HEK293 (cell line): Measurements from ENCODE around the gene CENATAC.

Source experiments
- CTCF ChIA-PET: fragments of 350-600 bp; formaldehyde crosslinking; extraction: SDS; loops from one replicate; lab custom pipeline; 2021; ENCODE audit warnings: antibody characterized with exemption; lab: Yijun Ruan, JAX
- POLR2A ChIA-PET: fragments of 300-600 bp; formaldehyde crosslinking; extraction: SDS; loops from one replicate; lab custom pipeline; 2020; ENCODE audit warnings: antibody characterized with exemption, inconsistent platforms; lab: Yijun Ruan, JAX
- H3K27ac ChIP-seq: fragments of 200-500 bp; sonication (Bioruptor generic); 2 replicates; pipeline ENCODE4 v1.5.1; 2014; ENCODE audit warnings: low read depth, low read length, control low read depth, inconsistent platforms; ENCODE audit errors: extremely low read depth
- H3K36me3 ChIP-seq, 2 experiments: fragments of 200-500 bp in 1 of 2; sonication (Bioruptor generic) in 1 of 2; 1 replicate in 1 of 2; 2 replicates in 1 of 2; pipeline ENCODE4 v1.5.1; 2014 to 2017; ENCODE audit warnings: inconsistent platforms in 2 of 2, low read length in 2 of 2; ENCODE audit not compliant: control insufficient read depth in 2 of 2, insufficient read depth in 1 of 2
- H3K4me1 ChIP-seq: fragments of 200-500 bp; sonication (Bioruptor generic); 2 replicates; pipeline ENCODE4 v1.5.1; 2014; ENCODE audit warnings: mild to moderate bottlenecking, low read length, inconsistent platforms; ENCODE audit not compliant: control insufficient read depth, insufficient read depth
- H3K4me3 ChIP-seq: 2 replicates; pipeline ENCODE4 v1.5.1; 2011; ENCODE audit warnings: low read depth, mild to moderate bottlenecking, control low read depth, low read length, moderate library complexity
- H3K9me3 ChIP-seq: fragments of 200-500 bp; sonication (Bioruptor generic); 2 replicates; pipeline ENCODE4 v1.5.1; 2014; ENCODE audit warnings: low read depth, low read length, inconsistent platforms; ENCODE audit not compliant: control insufficient read depth, insufficient read depth
- KLF7 ChIP-seq: fragments of 450-650 bp; formaldehyde crosslinking; IDR thresholded peaks from 2 replicates; pipeline ENCODE4 v1.5.1; 2016; ENCODE audit warnings: missing biosample characterization, missing genetic modification characterization, borderline replicate concordance
- MZF1 ChIP-seq: fragments of 450-650 bp; formaldehyde crosslinking; IDR thresholded peaks from 2 replicates; pipeline ENCODE4 v1.5.1; 2017; ENCODE audit warnings: missing biosample characterization, missing genetic modification characterization, borderline replicate concordance
- REPIN1 ChIP-seq: fragments of 450-650 bp; formaldehyde crosslinking; IDR thresholded peaks from 2 replicates; pipeline ENCODE4 v1.5.1; 2017; ENCODE audit warnings: missing biosample characterization, missing genetic modification characterization, low read depth
- WT1 ChIP-seq: fragments of 450-650 bp; formaldehyde crosslinking; IDR thresholded peaks from 2 replicates; pipeline ENCODE4 v1.5.1; 2016; ENCODE audit warnings: missing biosample characterization, missing genetic modification characterization
- ZBTB10 ChIP-seq: fragments of 450-650 bp; formaldehyde crosslinking; IDR thresholded peaks from 2 replicates; pipeline ENCODE4 v1.5.1; 2016; ENCODE audit warnings: missing biosample characterization, missing genetic modification characterization
- ZFP37 ChIP-seq: fragments of 450-650 bp; formaldehyde crosslinking; IDR thresholded peaks from 2 replicates; pipeline ENCODE4 v1.5.1; 2016; ENCODE audit warnings: missing biosample characterization, missing genetic modification characterization
- ZIC2 ChIP-seq: fragments of 450-650 bp; formaldehyde crosslinking; IDR thresholded peaks from 2 replicates; pipeline ENCODE4 v1.5.1; 2016; ENCODE audit warnings: missing biosample characterization, missing genetic modification characterization
- ZNF214 ChIP-seq: fragments of 450-650 bp; formaldehyde crosslinking; IDR thresholded peaks from 2 replicates; pipeline ENCODE4 v1.5.1; 2017; ENCODE audit warnings: missing biosample characterization, mild to moderate bottlenecking, missing genetic modification characterization, borderline replicate concordance
- ZNF302 ChIP-seq: fragments of 450-650 bp; formaldehyde crosslinking; IDR thresholded peaks from 2 replicates; pipeline ENCODE4 v1.5.1; 2016; ENCODE audit warnings: missing biosample characterization, missing genetic modification characterization, low read depth
- ZNF433 ChIP-seq: fragments of 450-650 bp; formaldehyde crosslinking; IDR thresholded peaks from 2 replicates; pipeline ENCODE4 v1.5.1; 2016; ENCODE audit warnings: missing biosample characterization, missing genetic modification characterization, low read depth
- ZNF518A ChIP-seq: fragments of 450-650 bp; formaldehyde crosslinking; conservative IDR thresholded peaks from 2 replicates; pipeline ENCODE4 v1.5.1; 2016; ENCODE audit warnings: low read depth, missing biosample characterization, missing genetic modification characterization
- ZNF596 ChIP-seq: fragments of 450-650 bp; IDR thresholded peaks from 2 replicates; pipeline ENCODE4 v1.5.0; 2018; ENCODE audit warnings: missing biosample characterization, mild to moderate bottlenecking, missing genetic modification characterization, moderate library complexity
- ZNF610 ChIP-seq: fragments of 450-650 bp; formaldehyde crosslinking; IDR thresholded peaks from 2 replicates; pipeline ENCODE4 v1.5.1; 2016; ENCODE audit warnings: missing biosample characterization, missing genetic modification characterization, borderline replicate concordance
- ZNF677 ChIP-seq: fragments of 450-650 bp; IDR thresholded peaks from 2 replicates; pipeline ENCODE4 v1.5.0; 2018; ENCODE audit warnings: missing biosample characterization, mild to moderate bottlenecking, missing genetic modification characterization, moderate library complexity
- ZNF768 ChIP-seq: fragments of 450-650 bp; formaldehyde crosslinking; IDR thresholded peaks from 2 replicates; pipeline ENCODE4 v1.5.1; 2018; ENCODE audit warnings: missing biosample characterization, mild to moderate bottlenecking, missing genetic modification characterization
- ZSCAN30 ChIP-seq: fragments of 450-650 bp; IDR thresholded peaks from 2 replicates; pipeline ENCODE4 v1.5.1; 2018; ENCODE audit warnings: missing biosample characterization, mild to moderate bottlenecking, missing genetic modification characterization, moderate library complexity
- TF ChIP-seq, protein P1 (sequence below): IDR thresholded peaks from 2 replicates; pipeline ENCODE4 v1.6.1; 2011; ENCODE audit warnings: mild to moderate bottlenecking, low read depth, low read length, borderline replicate concordance
- TF ChIP-seq, protein P2 (sequence below): fragments of 450-650 bp; formaldehyde crosslinking; IDR thresholded peaks from 2 replicates; pipeline ENCODE4 v1.5.1; 2016; ENCODE audit warnings: missing biosample characterization, missing genetic modification characterization

CENATAC gene

DNA sequence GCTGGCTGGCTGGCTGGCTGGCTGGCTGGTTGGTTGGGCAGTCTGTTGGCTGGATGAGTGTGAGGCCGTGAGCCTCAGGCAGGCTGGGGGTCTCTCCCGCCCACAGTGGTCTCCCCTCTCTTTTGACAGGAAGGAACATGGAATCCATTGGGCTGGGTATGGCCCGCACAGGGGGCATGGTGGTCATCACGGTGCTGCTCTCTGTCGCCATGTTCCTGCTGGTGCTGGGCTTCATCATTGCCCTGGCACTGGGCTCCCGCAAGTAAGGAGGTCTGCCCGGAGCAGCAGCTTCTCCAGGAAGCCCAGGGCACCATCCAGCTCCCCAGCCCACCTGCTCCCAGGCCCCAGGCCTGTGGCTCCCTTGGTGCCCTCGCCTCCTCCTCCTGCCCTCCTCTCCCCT, 40.0 kb upstream of the CENATAC start:
- Histone ChIP-seq H3K4me1 (no peaks in the 10 kb centered on the region), H3K9me3 (no peaks in the 10 kb centered on the region)
- no peak for TF ChIP-seq ZNF610
- TF ChIP-seq WT1 (tag by site-specific recombination) = no peak
- TF ChIP-seq ZNF677 (tag by site-specific recombination) = no peak
- TF ChIP-seq, all 188 proteins: peak for 0
- H3K4me3 ChIP-seq = no peak overlapping the region
- no peak overlapping the region for H3K27ac ChIP-seq
- ChIA-PET CTCF (interaction anchor here (0.7 to 3.9 kb wide), 8 partner anchors 13 to 268 kb away, joined by 4 to 30 read pairs (median 6); no protein-coding TSS in a partner anchor), POLR2A (no interaction called here)
- H3K36me3 ChIP-seq = no peaks in the 10 kb centered on the region

- ChIA-PET CTCF (interaction anchor here (0.6 to 1.2 kb wide), 4 partner anchors 13 to 269 kb away, joined by 3 to 6 read pairs (median 4); no protein-coding TSS in a partner anchor), POLR2A (no interaction called here)
- no peak overlapping the region for H3K27ac ChIP-seq
- no peaks in the 10 kb centered on the region for H3K9me3 ChIP-seq
- TF ChIP-seq ZFP37 (tag by site-specific recombination) = no peak
- no peaks in the 10 kb centered on the region for H3K4me1 ChIP-seq
- H3K4me3 ChIP-seq = no peak overlapping the region
- no peaks in the 10 kb centered on the region for H3K36me3 ChIP-seq
These were observed 39.4 kb upstream of the CENATAC start for GRCh38 chr11:118958577-118958976.

DNA sequence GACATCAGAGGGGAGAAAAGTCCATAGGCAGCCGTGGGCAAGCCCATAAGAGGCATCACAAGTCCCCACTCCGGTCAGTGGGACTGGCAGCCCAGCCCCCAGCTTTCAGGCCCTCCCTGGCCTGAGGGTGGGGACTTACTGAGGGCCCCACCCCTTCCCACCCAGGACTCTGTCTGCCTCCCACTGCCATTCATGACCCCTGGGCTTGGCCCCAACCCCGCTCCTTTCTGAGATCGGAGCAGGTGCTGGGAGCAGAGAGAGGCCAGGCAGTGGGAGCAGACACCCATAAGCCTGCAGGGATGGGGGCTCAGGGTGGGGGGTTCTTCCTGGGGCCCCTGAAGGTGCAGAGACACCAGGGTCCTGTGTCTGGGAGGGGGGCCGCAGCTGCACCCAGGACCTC, 36.7 kb upstream of the CENATAC start:
- Histone ChIP-seq H3K4me1 (no peaks in the 10 kb centered on the region), H3K9me3 (no peaks in the 10 kb centered on the region), H3K4me3 (no peak overlapping the region), H3K27ac (no peak overlapping the region), H3K36me3 (no peaks in the 10 kb centered on the region)
- ChIA-PET POLR2A (no interaction called here), CTCF (no interaction called here)
- TF ChIP-seq ZNF518A = no peak
- TF ChIP-seq ZNF768 (tag by site-specific recombination) = no peak
- no peak for TF ChIP-seq REPIN1 (tag by site-specific recombination)
- TF ChIP-seq, protein P1, sequence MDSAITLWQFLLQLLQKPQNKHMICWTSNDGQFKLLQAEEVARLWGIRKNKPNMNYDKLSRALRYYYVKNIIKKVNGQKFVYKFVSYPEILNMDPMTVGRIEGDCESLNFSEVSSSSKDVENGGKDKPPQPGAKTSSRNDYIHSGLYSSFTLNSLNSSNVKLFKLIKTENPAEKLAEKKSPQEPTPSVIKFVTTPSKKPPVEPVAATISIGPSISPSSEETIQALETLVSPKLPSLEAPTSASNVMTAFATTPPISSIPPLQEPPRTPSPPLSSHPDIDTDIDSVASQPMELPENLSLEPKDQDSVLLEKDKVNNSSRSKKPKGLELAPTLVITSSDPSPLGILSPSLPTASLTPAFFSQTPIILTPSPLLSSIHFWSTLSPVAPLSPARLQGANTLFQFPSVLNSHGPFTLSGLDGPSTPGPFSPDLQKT = no peak
- TF ChIP-seq ZIC2 (tag by site-specific recombination) = no peak
- no peak for TF ChIP-seq ZNF596 (tag by site-specific recombination)
- TF ChIP-seq, protein P2, sequence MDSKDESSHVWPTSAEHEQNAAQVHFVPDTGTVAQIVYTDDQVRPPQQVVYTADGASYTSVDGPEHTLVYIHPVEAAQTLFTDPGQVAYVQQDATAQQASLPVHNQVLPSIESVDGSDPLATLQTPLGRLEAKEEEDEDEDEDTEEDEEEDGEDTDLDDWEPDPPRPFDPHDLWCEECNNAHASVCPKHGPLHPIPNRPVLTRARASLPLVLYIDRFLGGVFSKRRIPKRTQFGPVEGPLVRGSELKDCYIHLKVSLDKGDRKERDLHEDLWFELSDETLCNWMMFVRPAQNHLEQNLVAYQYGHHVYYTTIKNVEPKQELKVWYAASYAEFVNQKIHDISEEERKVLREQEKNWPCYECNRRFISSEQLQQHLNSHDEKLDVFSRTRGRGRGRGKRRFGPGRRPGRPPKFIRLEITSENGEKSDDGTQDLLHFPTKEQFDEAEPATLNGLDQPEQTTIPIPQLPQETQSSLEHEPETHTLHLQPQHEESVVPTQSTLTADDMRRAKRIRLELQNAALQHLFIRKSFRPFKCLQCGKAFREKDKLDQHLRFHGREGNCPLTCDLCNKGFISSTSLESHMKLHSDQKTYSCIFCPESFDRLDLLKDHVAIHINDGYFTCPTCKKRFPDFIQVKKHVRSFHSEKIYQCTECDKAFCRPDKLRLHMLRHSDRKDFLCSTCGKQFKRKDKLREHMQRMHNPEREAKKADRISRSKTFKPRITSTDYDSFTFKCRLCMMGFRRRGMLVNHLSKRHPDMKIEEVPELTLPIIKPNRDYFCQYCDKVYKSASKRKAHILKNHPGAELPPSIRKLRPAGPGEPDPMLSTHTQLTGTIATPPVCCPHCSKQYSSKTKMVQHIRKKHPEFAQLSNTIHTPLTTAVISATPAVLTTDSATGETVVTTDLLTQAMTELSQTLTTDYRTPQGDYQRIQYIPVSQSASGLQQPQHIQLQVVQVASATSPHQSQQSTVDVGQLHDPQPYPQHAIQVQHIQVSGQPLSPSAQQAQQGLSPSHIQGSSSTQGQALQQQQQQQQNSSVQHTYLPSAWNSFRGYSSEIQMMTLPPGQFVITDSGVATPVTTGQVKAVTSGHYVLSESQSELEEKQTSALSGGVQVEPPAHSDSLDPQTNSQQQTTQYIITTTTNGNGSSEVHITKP = no peak
- no peak for TF ChIP-seq ZNF433 (tag by site-specific recombination)
- no peak for TF ChIP-seq ZNF302 (tag by site-specific recombination)
- no peak for TF ChIP-seq KLF7 (tag by site-specific recombination)
- no peak for TF ChIP-seq ZNF214 (tag by site-specific recombination)
- TF ChIP-seq MZF1 (tag by site-specific recombination) = no peak
- no peak for TF ChIP-seq ZBTB10 (tag by site-specific recombination)
- no peak for TF ChIP-seq ZSCAN30
